ENCODE data around the gene SARDH. TPM values are rescaled to one million over a fixed set of nuclear protein-coding genes. Genes with fewer than 3 reads are reported as not detected.

The SARDH gene
- total RNA-seq, 1 experiment from 2014 or later = not detected

GRCh38 chr9:133661846-133662540 lies 76.2 kb downstream of the SARDH start:
- Mint-ChIP-seq H3K27me3 (ENCODE audit: unreplicated experiment) (peaks cover 60% of the 10 kb centered on the region), H3K27ac (ENCODE audit: unreplicated experiment) (no peak overlapping the region), H3K9me3 (ENCODE audit: low read depth, unreplicated experiment) (no peaks in the 10 kb centered on the region), H3K36me3 (ENCODE audit: insufficient read depth, unreplicated experiment) (peaks cover 6% of the 10 kb centered on the region), H3K4me1 (ENCODE audit: low read depth, unreplicated experiment) (no peaks in the 10 kb centered on the region), H3K4me3 (ENCODE audit: low read depth, unreplicated experiment) (no peak overlapping the region)
- BruUV-seq (replicated peaks) = no TSS peak
- TF ChIP-seq CTCF (IDR thresholded peaks at IDR 0.05; ENCODE audit: unreplicated experiment) = no peak
- no peak for DNase-seq
- CTCF ChIA-PET = interaction anchor here (0.5 to 0.7 kb wide), 2 partner anchors 31 to 217 kb away, joined by 3 read pairs; no protein-coding TSS in a partner anchor
- intact Hi-C loops (cut with micrococcal nuclease; ENCODE audit: unreplicated experiment) = no loop called here

GRCh38 chr9:133659516-133659915 lies 78.6 kb downstream of the SARDH start:
- CTCF ChIA-PET = no interaction called here
- no peak for TF ChIP-seq CTCF (IDR thresholded peaks at IDR 0.05; ENCODE audit: unreplicated experiment)
- Mint-ChIP-seq H3K4me3 (ENCODE audit: low read depth, unreplicated experiment) (no peak overlapping the region), H3K36me3 (ENCODE audit: insufficient read depth, unreplicated experiment) (peaks cover 6% of the 10 kb centered on the region), H3K4me1 (ENCODE audit: low read depth, unreplicated experiment) (no peaks in the 10 kb centered on the region), H3K27me3 (ENCODE audit: unreplicated experiment) (peaks cover 81% of the 10 kb centered on the region), H3K27ac (ENCODE audit: unreplicated experiment) (no peak overlapping the region), H3K9me3 (ENCODE audit: low read depth, unreplicated experiment) (no peaks in the 10 kb centered on the region)
- BruUV-seq (replicated peaks) = no TSS peak
- DNase-seq = no peak
- intact Hi-C loops (cut with micrococcal nuclease; ENCODE audit: unreplicated experiment) = no loop called here

- intact Hi-C loops (cut with micrococcal nuclease; ENCODE audit: unreplicated experiment) = no loop called here
- no TSS peak for BruUV-seq (replicated peaks)
- Mint-ChIP-seq H3K27me3 (ENCODE audit: unreplicated experiment) (peaks cover 77% of the 10 kb centered on the region), H3K27ac (ENCODE audit: unreplicated experiment) (no peak overlapping the region), H3K9me3 (ENCODE audit: low read depth, unreplicated experiment) (no peaks in the 10 kb centered on the region), H3K4me1 (ENCODE audit: low read depth, unreplicated experiment) (no peaks in the 10 kb centered on the region), H3K4me3 (ENCODE audit: low read depth, unreplicated experiment) (peak overlapping the region; percentile 56), H3K36me3 (ENCODE audit: insufficient read depth, unreplicated experiment) (peaks cover 6% of the 10 kb centered on the region)
- CTCF ChIA-PET = no interaction called here
- TF ChIP-seq CTCF (IDR thresholded peaks at IDR 0.05; ENCODE audit: unreplicated experiment) = no peak
- peak; percentile 25 for DNase-seq
Observed at GRCh38 chr9:133658442-133659431, 79.4 kb downstream of the SARDH start.

GRCh38 chr9:133657120-133657661 lies 81.0 kb downstream of the SARDH start:
- H3K4me1 Mint-ChIP-seq (ENCODE audit: low read depth, unreplicated experiment) = no peaks in the 10 kb centered on the region
- H3K9me3 Mint-ChIP-seq (ENCODE audit: low read depth, unreplicated experiment) = no peaks in the 10 kb centered on the region
- intact Hi-C loops (cut with micrococcal nuclease; ENCODE audit: unreplicated experiment) = no loop called here
- no peak overlapping the region for H3K4me3 Mint-ChIP-seq (ENCODE audit: low read depth, unreplicated experiment)
- no peak overlapping the region for H3K27ac Mint-ChIP-seq (ENCODE audit: unreplicated experiment)
- H3K27me3 Mint-ChIP-seq (ENCODE audit: unreplicated experiment) = peaks cover 69% of the 10 kb centered on the region
- TF ChIP-seq CTCF (IDR thresholded peaks at IDR 0.05; ENCODE audit: unreplicated experiment) = no peak
- no TSS peak for BruUV-seq (replicated peaks)
- H3K36me3 Mint-ChIP-seq (ENCODE audit: insufficient read depth, unreplicated experiment) = peaks cover 6% of the 10 kb centered on the region
- CTCF ChIA-PET = no interaction called here
- DNase-seq = no peak
